Measurements from ENCODE around the gene RCSD1. TPM values are rescaled to one million over a fixed set of nuclear protein-coding genes. Genes with fewer than 3 reads are reported as not detected.

The RCSD1 gene
- total and polyA plus RNA-seq, 2 of the 13 experiments (the other 11 are each of a cell fraction or from before 2014, with no cell fraction given) = not detected

- TF ChIP-seq TOE1 (CRISPR knock-in tag; IDR thresholded peaks at IDR 0.05) = peak; percentile 34; the same call in 1 of the 2 replicates
- no peak for TF ChIP-seq ZNF18 (CRISPR knock-in tag; IDR thresholded peaks at IDR 0.05; ENCODE audit: insufficient replicate concordance)
- no peak for TF ChIP-seq LBX2 (CRISPR knock-in tag; IDR thresholded peaks at IDR 0.05; ENCODE audit: borderline replicate concordance)
- TF ChIP-seq ZNF367 (CRISPR knock-in tag; IDR thresholded peaks at IDR 0.05; ENCODE audit: borderline replicate concordance) = no peak
- TF ChIP-seq ZMYM4 (CRISPR knock-in tag; IDR thresholded peaks at IDR 0.05) = peak; percentile 70
- TF ChIP-seq ZNF484 (CRISPR knock-in tag; IDR thresholded peaks at IDR 0.05; ENCODE audit: borderline replicate concordance, low read depth) = no peak
- TF ChIP-seq ZNF710 (CRISPR knock-in tag; IDR thresholded peaks at IDR 0.05; ENCODE audit: borderline replicate concordance) = no peak; the same call in 1 of the 2 replicates
- 0 out of 2 replicates have a peak, but pooled peaks have one; percentile 37 for TF ChIP-seq STAT5B (CRISPR knock-in tag; IDR thresholded peaks at IDR 0.05)
- no peak for TF ChIP-seq ZNF574 (CRISPR knock-in tag; IDR thresholded peaks at IDR 0.05)
- no peak for TF ChIP-seq PHB2 (IDR thresholded peaks at IDR 0.05; ENCODE audit: partially characterized antibody)
- TF ChIP-seq ZNF260 (CRISPR knock-in tag; IDR thresholded peaks at IDR 0.05; ENCODE audit: borderline replicate concordance, low read depth) = no peak
- TF ChIP-seq ZFAT (CRISPR knock-in tag; conservative IDR thresholded peaks at IDR 0.05) = peak; percentile 95
- TF ChIP-seq ZNF460 (CRISPR knock-in tag; IDR thresholded peaks at IDR 0.05; ENCODE audit: borderline replicate concordance) = no peak
- peak; percentile 33 for TF ChIP-seq TBL1XR1 (IDR thresholded peaks at IDR 0.05; ENCODE audit: borderline replicate concordance, low read length, partially characterized antibody)
- TF ChIP-seq ZNF709 (CRISPR knock-in tag; IDR thresholded peaks at IDR 0.05) = no peak
- TF ChIP-seq PRMT3 (CRISPR knock-in tag; IDR thresholded peaks at IDR 0.05; ENCODE audit: borderline replicate concordance, low read depth) = no peak
- 0 out of 2 replicates have a peak, but pooled peaks have one; percentile 40 for TF ChIP-seq PHF8 (CRISPR knock-in tag; IDR thresholded peaks at IDR 0.05)
- 0 out of 2 replicates have a peak, but pooled peaks have one; percentile 27 for TF ChIP-seq CREM (IDR thresholded peaks at IDR 0.05)
- TF ChIP-seq CREM (CRISPR knock-in tag; IDR thresholded peaks at IDR 0.05) = no peak
- no peak for TF ChIP-seq MLLT10 (CRISPR knock-in tag; IDR thresholded peaks at IDR 0.05)
- peak; percentile 22; the same call in 1 of the 2 replicates for TF ChIP-seq NFYC (CRISPR knock-in tag; IDR thresholded peaks at IDR 0.05)
- TF ChIP-seq ZNF234 (CRISPR knock-in tag; conservative IDR thresholded peaks at IDR 0.05) = no peak
- no peak for TF ChIP-seq HOXD1 (CRISPR knock-in tag; IDR thresholded peaks at IDR 0.05)
Observed at GRCh38 chr1:167715157-167715999, 85.3 kb downstream of the RCSD1 start (continued).
